T1000 (cell line): ENCODE data around the gene FBXL17.

ENCODE experiments used
- DNase-seq: peaks from one replicate; lab custom pipeline; 2025; ENCODE audit warnings: mixed read lengths; lab: John Stamatoyannopoulos, UW

The FBXL17 gene

DNA sequence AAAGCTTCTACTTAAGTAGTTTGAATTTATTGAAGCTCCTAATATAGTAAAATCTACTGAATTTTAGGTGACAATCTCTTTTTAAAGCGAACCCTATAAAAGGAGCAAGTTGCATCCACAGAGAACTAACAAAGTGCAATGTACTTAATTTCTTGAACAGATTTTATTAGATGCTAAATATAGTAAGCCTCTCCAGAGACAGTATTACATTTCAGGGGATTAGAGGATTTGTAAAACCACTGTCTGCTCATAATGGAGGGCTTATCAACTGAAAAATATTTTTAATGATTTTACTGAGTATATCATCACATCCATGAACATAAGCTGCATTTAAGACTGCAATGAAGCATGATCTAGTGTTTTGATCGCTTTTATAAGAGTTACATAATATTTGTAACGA, 481.2 kb downstream of the FBXL17 start:
- DNase-seq, result no peak

- no peak for DNase-seq
Measured at GRCh38 chr5:107894361-107894760, 487.5 kb downstream of the FBXL17 start.

DNA sequence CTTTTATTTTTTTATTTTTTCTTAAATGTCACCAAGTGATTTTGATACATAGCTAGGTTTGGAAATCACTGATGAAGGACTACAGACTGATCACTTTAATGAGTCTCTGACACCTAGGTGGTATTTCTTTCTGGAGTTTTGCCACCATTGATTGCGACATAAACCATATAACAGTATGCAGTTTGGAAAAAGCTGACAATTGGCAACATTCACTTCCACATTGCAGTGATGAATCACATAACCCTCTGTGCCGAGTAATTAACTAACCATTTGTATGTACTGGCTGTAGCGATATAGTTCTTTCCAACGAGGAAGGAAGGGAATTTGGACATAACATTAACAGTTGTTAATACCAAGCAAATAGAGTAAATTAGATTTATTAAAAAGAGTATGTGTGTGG, 488.3 kb downstream of the FBXL17 start:
- DNase-seq, result no peak

DNA sequence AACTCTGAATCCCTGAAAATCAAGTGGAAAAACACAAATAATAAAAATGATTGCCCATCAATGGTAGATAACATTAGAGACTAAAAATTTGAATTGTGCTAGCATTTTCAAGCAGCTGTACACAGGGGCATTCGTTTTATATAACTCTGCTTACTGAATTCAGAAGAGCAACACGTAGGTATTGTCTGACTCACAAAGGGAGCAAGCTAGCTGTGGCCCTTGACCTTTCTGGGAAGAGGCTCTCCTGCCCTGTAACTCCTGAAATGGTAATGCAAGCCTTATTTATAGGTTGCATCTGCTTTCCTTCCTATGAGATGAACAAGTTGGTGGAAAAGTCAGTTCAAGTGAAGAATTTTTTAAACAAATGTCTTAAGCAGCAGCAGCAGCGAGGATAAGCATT, 492.5 kb downstream of the FBXL17 start:
- no peak for DNase-seq

DNA sequence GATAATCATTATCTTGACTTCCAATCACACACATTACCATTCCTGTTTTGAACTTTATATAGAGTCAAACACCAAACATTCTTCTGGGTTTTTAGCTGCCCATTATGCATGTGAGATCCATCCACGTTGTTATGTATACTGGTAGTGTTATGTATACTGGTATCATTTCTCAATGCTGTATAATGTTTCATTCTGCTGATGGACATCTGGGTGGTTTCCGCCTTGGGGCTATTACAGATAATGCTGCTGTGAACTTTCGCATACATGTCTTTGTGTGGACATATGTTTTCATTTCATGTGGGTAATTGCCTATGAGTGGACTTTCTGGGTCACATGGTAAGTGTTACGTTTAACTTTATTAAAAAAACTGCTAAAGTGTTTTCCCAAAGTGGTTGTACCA, 493.4 kb downstream of the FBXL17 start:
- DNase-seq, result no peak

- DNase-seq, result no peak
Measured at GRCh38 chr5:107887166-107887943, 494.5 kb downstream of the FBXL17 start.

DNA sequence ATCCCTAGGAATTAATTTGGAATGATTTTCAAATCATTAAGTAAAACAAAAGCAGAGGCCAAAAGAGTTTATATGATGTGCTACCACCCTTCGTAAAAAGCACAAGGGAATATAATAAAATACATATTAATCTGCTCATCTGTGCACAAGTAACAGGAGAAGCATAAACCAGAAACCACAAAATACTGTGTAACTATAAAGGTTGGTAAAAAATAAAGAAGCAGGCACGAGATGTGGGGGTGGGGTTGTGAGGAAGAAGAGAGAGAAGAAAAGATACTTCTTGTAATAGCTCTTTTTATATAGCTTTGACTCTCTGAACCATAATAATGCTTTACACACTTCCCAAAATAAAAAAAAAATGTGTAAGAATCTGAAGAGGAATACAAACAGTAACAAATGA, 496.3 kb downstream of the FBXL17 start:
- no peak for DNase-seq

- no peak for DNase-seq
Measured at GRCh38 chr5:107884871-107885270, 497.0 kb downstream of the FBXL17 start.

- no peak for DNase-seq
Measured at GRCh38 chr5:107878661-107879060, 503.2 kb downstream of the FBXL17 start.

GRCh38 chr5:107876906-107877305, 505.0 kb downstream of the FBXL17 start:
- DNase-seq, result no peak

DNA sequence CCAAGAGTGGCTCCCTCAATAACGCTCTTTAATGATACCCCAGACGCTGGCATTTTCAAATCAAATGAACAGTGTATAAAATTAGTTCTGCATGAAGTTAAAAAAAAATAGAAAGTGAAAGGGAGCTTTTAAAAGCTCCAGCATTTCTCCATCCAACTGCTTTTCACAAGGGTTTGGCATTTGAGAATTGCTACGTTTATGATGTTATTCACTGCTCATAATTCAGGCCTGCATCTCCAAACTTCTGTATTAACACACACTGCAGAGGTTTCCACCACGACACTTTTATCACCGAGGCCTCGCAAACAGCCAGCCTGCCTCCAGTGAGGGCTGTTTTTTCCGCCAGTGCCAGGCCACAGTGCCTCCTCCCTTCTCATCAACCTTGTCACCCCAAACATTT, 505.6 kb downstream of the FBXL17 start:
- DNase-seq, result no peak

DNA sequence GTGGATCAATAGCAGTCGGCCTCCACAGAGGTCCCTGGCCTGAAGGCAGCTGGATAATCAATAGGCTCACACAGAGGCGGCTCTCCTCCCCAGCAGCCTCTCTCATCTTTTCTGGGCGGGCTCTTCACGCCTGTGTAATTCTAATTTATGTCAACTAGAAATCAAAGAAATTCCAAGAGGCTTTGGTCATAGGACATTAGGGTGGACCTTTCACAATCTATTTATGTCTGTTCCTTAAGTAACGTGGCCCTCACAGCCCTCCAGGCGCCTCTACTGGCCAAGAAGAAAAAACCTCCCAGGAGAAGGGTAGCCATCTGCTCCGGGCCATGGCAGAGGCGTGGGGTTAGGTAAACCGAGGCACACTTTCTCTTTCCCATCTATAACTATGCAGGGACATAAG, 506.1 kb downstream of the FBXL17 start:
- no peak for DNase-seq

GRCh38 chr5:107874795-107875194, 507.1 kb downstream of the FBXL17 start:
- no peak for DNase-seq

DNA sequence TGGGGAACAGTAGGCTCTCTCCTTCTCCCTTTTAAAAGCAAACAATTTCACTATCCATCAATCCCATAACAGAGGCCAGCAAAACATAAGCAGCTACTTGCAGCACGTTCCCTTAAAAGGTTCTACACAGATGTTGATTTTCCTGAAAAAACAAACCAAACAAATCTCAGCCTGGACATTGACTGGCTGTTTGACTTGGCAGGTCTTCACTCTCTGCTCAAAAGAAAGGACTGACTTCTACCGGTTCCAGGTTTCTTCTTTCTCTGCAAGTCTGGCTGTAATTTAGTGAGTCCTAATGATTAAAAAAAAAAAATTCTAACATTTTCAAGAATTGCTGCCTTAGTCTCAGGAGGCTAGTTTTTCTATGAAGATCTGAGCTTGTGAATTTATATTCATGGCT, 508.0 kb downstream of the FBXL17 start:
- no peak for DNase-seq

DNA sequence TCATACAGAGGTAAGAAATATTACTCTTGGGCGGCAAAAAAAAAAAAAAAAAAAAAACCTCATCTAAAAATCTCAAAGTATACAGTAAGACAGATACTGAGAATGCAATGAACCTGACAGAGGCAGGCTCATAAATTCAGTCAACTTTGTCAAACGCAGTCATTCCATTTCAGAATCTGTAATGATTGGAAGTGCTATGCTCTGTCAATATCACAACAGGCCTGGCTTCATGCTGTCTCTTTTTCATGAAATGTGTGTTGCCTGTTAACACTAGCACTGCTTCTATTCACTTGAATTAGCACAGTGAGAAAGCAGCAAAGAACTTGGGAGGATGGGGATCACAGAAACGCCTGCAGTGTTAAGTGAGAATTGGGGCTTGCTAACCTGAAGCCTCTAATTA, 510.9 kb downstream of the FBXL17 start:
- no peak for DNase-seq

GRCh38 chr5:107869438-107870115, 512.3 kb downstream of the FBXL17 start:
- DNase-seq, result no peak

DNA sequence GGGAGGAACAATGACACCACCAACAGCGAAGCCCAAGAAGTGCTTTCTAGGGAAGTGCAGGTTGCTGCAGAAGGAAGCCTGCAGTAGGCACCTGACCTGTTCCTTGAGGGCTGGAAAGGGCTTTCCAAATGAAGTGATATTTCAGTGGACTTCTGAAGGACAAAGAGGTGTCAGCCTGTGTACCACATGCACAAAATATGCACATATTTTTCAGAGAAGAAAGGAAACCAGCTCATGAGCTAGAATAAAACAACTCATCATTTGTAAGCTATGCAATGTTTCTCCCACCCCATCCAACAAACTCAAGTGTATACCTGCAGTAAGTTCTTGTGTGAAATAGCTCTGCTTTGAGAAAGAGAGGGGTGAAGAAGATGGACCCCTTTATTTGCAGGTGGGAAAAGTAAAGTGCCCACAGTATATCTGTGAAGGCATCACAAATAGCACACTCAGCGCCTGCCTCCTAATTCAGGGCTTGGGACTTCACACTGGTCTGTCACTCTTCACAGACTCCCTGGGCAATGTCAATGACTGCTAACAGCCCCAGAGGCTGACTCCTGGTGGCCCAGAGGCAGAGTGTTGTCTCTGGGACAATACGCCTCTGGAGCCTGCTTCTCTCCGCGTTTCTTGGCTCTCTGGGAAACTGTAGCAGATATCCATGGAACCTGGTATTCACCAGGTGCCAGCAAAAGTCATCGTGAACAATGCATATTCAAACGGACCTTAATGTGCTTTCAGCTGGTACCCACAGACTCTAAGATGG, 513.1 kb downstream of the FBXL17 start:
- no peak for DNase-seq

DNA sequence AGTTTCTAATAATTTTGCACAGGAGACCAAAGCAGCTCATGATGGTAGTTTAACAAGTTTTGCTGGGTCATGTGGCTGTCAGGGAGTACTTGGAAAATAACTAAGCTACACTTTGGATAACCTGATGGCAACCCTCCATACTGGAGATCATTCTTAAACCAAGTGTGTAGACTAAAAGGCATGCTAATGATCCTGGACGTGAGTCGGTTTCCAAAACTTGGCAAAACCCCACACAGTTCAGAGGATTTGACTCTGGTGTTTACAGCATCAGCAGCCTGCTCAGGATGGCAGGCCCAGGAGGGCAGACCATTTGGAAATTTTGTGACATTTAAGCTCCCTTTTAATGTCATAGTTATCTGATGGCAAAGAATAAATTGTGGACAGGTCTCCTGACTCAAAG, 514.6 kb downstream of the FBXL17 start:
- no peak for DNase-seq

GRCh38 chr5:107864793-107865192, 517.1 kb downstream of the FBXL17 start:
- DNase-seq, result no peak

DNA sequence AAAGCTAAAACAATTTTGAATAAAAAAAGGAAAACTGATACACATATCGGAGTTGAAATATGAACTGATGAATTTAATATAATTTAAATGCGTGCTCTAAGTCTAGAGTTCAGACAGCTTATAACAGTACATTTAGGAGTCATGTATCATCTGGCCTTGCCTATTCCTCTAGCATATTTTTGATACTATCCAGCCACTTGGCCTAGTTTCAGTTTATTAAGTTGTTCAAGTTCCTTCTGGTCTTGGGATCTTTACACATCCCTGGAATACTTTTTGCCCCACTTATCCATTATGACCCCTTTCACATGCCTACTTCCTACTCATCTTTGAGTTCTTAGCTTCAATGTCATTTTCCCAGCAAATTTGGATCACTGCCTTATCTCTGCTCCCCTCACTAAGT, 518.8 kb downstream of the FBXL17 start:
- no peak for DNase-seq

DNA sequence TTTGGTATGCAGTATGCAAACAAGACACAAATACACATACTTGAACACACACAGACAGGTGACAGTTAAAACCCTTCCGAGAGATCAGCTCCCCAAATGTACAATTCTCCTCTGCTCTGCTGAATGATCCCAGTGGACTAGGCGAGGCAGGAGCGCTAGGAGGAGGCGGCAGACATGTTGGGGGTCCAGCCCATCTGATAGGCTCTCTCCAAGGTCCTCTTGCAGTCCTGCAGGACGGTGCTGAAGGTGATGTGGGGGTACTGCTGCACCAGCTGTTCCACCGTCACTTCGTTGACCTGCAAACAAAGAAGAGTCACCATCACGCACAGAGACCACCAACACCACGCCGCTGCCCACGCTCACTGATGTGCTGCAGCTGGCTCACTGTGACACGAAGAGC, 520.3 kb downstream of the FBXL17 start:
- DNase-seq, result no peak

DNA sequence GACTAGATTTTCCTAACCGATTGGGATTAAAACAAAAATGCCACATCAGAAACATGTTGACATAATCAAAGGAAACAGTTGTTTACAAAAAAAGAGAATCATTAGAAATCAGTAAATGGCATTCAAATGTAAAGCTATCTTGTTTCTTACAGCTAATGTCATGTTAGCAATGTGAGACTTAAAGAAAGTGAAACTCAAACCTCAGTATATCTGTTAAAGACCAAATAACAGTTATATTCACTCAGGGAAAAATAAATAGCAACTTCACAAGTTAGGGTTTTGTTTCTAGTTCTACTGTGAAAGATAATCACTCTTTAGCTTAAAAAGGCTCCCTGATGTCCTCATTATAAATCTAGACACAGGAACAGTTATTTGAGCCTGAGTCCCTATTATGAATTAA, 521.9 kb downstream of the FBXL17 start:
- no peak for DNase-seq

GRCh38 chr5:107858788-107859187, 523.1 kb downstream of the FBXL17 start:
- DNase-seq, result no peak
